ENCODE data around the gene DEXI. TPM values are rescaled to one million over a fixed set of nuclear protein-coding genes. Genes with fewer than 3 reads are reported as not detected.

Gene DEXI
- total RNA-seq, 4 donors from 2014 or later = 79.2 to 136 (median 102) TPM

DNA sequence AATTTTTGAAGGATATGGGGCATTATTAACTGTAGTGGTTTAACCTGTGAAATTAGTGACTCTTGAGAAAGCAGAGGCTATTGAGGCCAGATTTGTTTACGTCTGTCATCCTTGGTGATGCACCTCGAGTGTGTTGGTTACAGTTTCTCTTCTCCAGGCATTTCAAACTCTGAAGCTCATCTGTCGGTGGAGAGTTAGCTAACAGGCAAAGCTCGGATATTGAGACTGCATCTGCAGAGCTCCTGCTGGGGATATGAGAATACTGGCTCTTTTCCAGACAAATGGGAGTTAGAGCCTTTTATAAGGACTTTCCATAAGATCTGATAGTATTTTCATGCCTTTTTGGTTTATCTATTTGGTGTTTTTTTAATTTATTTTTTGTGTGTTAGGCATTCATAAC, 8.8 kb upstream of the DEXI start:
- no peaks in the 10 kb centered on the region for H3K9me3 ChIP-seq
- TF ChIP-seq POLR2A (IDR thresholded peaks at IDR 0.05) = no peak
- TF ChIP-seq, protein P1, sequence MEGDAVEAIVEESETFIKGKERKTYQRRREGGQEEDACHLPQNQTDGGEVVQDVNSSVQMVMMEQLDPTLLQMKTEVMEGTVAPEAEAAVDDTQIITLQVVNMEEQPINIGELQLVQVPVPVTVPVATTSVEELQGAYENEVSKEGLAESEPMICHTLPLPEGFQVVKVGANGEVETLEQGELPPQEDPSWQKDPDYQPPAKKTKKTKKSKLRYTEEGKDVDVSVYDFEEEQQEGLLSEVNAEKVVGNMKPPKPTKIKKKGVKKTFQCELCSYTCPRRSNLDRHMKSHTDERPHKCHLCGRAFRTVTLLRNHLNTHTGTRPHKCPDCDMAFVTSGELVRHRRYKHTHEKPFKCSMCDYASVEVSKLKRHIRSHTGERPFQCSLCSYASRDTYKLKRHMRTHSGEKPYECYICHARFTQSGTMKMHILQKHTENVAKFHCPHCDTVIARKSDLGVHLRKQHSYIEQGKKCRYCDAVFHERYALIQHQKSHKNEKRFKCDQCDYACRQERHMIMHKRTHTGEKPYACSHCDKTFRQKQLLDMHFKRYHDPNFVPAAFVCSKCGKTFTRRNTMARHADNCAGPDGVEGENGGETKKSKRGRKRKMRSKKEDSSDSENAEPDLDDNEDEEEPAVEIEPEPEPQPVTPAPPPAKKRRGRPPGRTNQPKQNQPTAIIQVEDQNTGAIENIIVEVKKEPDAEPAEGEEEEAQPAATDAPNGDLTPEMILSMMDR (IDR thresholded peaks at IDR 0.05) = no peak
- TF ChIP-seq EP300 (IDR thresholded peaks at IDR 0.05) = no peak
- TF ChIP-seq POLR2AphosphoS5 (IDR thresholded peaks at IDR 0.05) = no peak
- no peak overlapping the region for H3K27ac ChIP-seq
- H3K4me3 ChIP-seq = no peak overlapping the region
- 33 to 52% methylated on average over 4 of the region's 4 CpGs for WGBS, 2 donors (ENCODE audit: low coverage in 1 of 2)
- peaks cover 0 to 36% (median 4%) of the 10 kb centered on the region in 3 donors for H3K4me1 ChIP-seq
- no peaks in the 10 kb centered on the region for H3K27me3 ChIP-seq
- H3K36me3 ChIP-seq = no peaks in the 10 kb centered on the region
- ATAC-seq = no peak

DNA sequence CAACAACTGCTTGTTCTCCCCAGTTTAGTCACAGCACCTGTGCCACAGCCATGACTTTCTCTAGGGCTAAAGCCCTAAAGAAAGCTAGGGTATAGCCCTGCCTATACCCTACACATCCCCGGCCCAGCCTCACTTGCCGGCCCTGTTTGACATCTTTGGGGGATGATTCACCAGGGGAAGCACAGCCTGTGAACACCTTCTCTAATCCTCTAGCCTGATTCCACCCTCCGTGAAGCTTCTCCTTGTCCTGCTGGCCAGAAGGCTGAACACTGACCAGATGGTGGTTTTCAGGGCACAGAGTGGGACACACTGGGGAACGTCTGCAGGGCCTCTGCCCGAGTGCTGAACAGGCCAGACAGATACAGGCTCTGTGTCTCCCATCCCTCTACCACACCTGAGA, 8.1 kb upstream of the DEXI start:
- peaks cover 0 to 43% (median 11%) of the 10 kb centered on the region in 3 donors for H3K4me1 ChIP-seq
- WGBS, 2 donors (ENCODE audit: low coverage in 1 of 2) = 17 to 39% methylated on average over 2 to 3 of the region's 5 CpGs
- no peak for ATAC-seq
- H3K27me3 ChIP-seq = no peaks in the 10 kb centered on the region
- H3K27ac ChIP-seq = no peak overlapping the region
- H3K9me3 ChIP-seq = no peaks in the 10 kb centered on the region
- H3K36me3 ChIP-seq = no peaks in the 10 kb centered on the region
- TF ChIP-seq POLR2A (IDR thresholded peaks at IDR 0.05) (no peak), POLR2AphosphoS5 (IDR thresholded peaks at IDR 0.05) (no peak), EP300 (IDR thresholded peaks at IDR 0.05) (no peak)
- TF ChIP-seq, protein P1 (IDR thresholded peaks at IDR 0.05) = no peak
- H3K4me3 ChIP-seq = no peak overlapping the region

DNA sequence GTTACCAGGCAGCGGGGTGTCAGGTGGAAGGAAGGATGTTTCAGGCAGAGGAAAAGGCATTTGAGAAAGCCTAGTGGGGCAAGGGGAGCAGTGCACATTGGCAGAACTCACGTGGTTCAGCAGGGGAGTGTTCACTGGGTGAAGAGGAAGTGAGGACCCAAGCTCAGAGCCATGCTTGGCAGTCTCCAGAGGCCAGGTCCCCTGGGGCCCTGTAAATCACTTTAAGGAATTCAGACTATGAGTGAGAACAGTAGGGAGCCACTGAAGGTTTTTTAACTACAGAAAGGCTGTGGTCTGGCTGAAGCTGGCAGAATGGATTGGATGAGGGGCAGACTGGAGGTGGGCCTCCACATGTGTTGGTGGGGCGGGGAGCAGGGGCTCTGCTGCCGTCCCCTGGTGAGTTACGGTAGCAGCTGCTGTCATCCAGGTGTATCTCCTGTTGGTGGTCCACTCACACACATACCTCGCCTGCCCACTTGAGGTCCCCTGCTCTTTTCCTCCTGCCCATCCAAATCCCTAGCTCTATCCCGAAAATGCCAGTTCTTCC, 7.2 kb upstream of the DEXI start:
- TF ChIP-seq EP300 (IDR thresholded peaks at IDR 0.05) (no peak), POLR2AphosphoS5 (IDR thresholded peaks at IDR 0.05) (no peak), POLR2A (IDR thresholded peaks at IDR 0.05) (no peak)
- TF ChIP-seq, protein P1 (IDR thresholded peaks at IDR 0.05) = no peak
- Histone ChIP-seq H3K36me3 (no peaks in the 10 kb centered on the region), H3K4me3 (no peak overlapping the region), H3K27me3 (no peaks in the 10 kb centered on the region), H3K9me3 (no peaks in the 10 kb centered on the region), H3K27ac (no peak overlapping the region), H3K4me1 (peaks cover 0 to 49% (median 14%) of the 10 kb centered on the region in 3 donors)
- no peak for ATAC-seq
- 75 to 96% methylated on average over 4 to 7 of the region's 7 CpGs for WGBS, 2 donors (ENCODE audit: low coverage in 1 of 2)

DNA sequence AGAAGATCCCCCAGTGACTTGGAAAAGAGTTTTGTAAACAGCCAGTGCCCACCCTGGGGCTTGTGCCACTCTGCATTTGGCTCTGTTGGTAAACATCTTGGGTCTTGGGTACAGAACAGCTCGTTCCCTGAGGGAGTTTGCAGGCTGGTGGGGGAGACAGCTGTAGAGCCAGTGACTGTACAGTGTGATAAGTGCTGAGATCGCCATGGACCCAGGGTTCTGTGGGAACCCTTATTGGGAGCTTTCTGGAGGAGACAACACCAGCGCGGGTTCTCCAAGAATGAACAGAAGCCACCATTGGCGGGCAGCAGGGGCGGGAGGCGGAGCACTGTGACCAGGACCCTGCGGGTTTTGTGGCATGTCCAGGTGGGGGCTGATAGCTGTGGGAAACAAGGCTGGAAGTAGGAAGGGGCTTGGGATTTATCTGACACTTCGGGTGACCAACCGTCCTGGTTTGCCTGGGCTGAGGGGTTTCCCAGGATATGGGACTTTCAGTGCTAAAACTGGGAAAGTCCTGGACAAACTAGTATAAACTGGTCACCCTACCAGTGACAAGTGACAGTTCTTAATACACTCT, 5.0 kb upstream of the DEXI start:
- Histone ChIP-seq H3K4me3 (no peak overlapping the region), H3K36me3 (no peaks in the 10 kb centered on the region), H3K4me1 (peaks cover 4 to 57% (median 24%) of the 10 kb centered on the region in 3 donors), H3K27me3 (no peaks in the 10 kb centered on the region), H3K27ac (no peak overlapping the region), H3K9me3 (no peaks in the 10 kb centered on the region)
- WGBS, 2 donors (ENCODE audit: low coverage in 1 of 2) = 75% methylated on average over 2 of the region's 10 CpGs; no CpG with 5 or more reads in 1 of the 2 donors
- no peak for ATAC-seq
- TF ChIP-seq POLR2AphosphoS5 (IDR thresholded peaks at IDR 0.05) (no peak), EP300 (IDR thresholded peaks at IDR 0.05) (no peak), POLR2A (IDR thresholded peaks at IDR 0.05) (no peak)
- TF ChIP-seq, protein P1 (IDR thresholded peaks at IDR 0.05) = no peak

DNA sequence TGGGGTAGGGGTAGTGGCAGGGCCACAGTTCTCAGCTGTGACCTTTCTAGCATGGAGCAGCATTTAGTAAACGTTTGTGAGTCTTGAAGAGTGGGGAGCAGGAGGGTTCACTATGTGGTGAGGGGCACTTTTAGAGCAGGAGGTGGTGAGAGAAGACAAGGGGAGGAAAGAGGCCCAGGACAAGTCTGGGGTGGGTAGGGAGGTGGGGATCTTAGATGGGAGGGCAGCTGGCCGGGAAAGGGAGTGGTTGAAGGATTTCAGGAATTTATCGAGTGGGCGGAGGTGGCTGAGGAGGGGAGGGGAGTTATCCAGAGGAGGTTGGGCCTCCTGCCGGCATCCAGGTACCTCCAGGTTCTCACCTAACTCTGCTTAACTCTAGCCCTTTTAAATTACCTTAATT, 4.0 kb upstream of the DEXI start:
- no peak for TF ChIP-seq POLR2A (IDR thresholded peaks at IDR 0.05)
- TF ChIP-seq, protein P1 (IDR thresholded peaks at IDR 0.05) = no peak
- TF ChIP-seq POLR2AphosphoS5 (IDR thresholded peaks at IDR 0.05) = no peak
- no peak for TF ChIP-seq EP300 (IDR thresholded peaks at IDR 0.05)
- Histone ChIP-seq H3K36me3 (no peaks in the 10 kb centered on the region), H3K27me3 (no peaks in the 10 kb centered on the region), H3K27ac (no peak overlapping the region), H3K4me1 (peaks cover 4 to 56% (median 24%) of the 10 kb centered on the region in 3 donors), H3K9me3 (no peaks in the 10 kb centered on the region), H3K4me3 (no peak overlapping the region)
- no peak for ATAC-seq
- 21 to 37% methylated on average over 4 to 5 of the region's 5 CpGs for WGBS, 2 donors (ENCODE audit: low coverage in 1 of 2)
